Measurements from ENCODE around the gene ACADS. TPM values are rescaled to one million over a fixed set of nuclear protein-coding genes. Genes with fewer than 3 reads are reported as not detected.

The ACADS gene, protein sequence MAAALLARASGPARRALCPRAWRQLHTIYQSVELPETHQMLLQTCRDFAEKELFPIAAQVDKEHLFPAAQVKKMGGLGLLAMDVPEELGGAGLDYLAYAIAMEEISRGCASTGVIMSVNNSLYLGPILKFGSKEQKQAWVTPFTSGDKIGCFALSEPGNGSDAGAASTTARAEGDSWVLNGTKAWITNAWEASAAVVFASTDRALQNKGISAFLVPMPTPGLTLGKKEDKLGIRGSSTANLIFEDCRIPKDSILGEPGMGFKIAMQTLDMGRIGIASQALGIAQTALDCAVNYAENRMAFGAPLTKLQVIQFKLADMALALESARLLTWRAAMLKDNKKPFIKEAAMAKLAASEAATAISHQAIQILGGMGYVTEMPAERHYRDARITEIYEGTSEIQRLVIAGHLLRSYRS
- total RNA-seq (10 to 100 TPM; 15.2 to 22.8 (median 18.6) TPM), polyA plus RNA-seq (10 to 100 TPM; 50.9 to 59.2 TPM)

DNA sequence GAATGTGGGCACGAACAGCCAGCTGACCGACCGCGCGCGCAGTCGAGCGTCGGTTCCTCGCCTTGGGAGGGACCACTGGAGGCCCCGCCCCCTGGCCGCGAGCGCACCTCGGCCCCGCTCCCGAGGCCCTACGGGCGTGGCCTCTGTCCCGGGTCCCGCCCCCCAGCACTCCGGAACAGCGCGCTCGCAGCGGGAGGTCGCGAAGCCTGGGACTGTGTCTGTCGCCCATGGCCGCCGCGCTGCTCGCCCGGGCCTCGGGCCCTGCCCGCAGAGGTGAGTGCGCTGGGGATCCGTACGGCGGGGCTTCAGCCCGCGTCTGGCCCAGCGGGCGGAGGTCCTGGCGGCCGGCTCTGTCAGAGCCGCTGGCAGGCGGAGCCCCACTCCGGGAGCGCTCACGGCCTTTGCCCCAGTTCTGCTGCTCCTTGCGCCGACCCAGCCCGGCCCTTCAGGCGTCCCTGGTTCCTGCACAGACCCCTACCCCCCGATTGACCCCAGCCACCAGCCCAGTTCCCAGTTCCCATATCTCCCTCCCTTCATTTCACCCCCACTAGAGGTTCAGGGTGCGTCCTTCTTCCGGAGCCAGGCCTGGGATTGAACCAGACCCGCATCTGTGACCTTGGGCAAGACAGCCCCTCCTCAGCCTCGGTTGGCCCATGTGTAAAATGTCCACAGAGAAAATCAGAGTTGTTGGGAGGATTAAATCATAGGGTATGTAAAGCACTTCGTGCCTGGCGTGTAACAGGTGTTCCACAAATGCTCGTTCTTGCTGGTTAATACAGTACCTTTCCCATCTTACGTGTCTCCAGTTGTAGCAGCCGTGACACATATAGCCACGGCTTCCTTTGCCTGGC is at the start of gene ACADS:
TSS of gene ACADS (plus strand) at position 168 of the 851 bp plus-strand sequence. CDS start at position 228, 60 bp downstream.
- intact Hi-C loops (cut with DNase I) = no loop called here
- H3K4me1 ChIP-seq = no peaks in the 10 kb centered on the region
- TF ChIP-seq, protein P1, sequence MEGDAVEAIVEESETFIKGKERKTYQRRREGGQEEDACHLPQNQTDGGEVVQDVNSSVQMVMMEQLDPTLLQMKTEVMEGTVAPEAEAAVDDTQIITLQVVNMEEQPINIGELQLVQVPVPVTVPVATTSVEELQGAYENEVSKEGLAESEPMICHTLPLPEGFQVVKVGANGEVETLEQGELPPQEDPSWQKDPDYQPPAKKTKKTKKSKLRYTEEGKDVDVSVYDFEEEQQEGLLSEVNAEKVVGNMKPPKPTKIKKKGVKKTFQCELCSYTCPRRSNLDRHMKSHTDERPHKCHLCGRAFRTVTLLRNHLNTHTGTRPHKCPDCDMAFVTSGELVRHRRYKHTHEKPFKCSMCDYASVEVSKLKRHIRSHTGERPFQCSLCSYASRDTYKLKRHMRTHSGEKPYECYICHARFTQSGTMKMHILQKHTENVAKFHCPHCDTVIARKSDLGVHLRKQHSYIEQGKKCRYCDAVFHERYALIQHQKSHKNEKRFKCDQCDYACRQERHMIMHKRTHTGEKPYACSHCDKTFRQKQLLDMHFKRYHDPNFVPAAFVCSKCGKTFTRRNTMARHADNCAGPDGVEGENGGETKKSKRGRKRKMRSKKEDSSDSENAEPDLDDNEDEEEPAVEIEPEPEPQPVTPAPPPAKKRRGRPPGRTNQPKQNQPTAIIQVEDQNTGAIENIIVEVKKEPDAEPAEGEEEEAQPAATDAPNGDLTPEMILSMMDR (IDR thresholded peaks at IDR 0.05) = no peak
- DNase-seq (peak; percentile 89 to 97 (median 94)), FAIRE-seq (no peak), ATAC-seq (peak; percentile 98 to 99 (median 98))
- no peaks in the 10 kb centered on the region for H3K9me3 ChIP-seq
- H3K36me3 ChIP-seq = peaks cover 0 to 4% (median 0%) of the 10 kb centered on the region in 3 donors
- H3K27ac ChIP-seq = peak within 1 kb of the TSS; percentile 75 to 87 (median 76)
- peak within 1 kb of the TSS; percentile 75 to 82 (median 82) for H3K4me3 ChIP-seq
- 2% methylated on average over 60 to 66 of the region's 66 CpGs for WGBS, 2 donors
- H3K27me3 ChIP-seq = no peaks in the 10 kb centered on the region

DNA sequence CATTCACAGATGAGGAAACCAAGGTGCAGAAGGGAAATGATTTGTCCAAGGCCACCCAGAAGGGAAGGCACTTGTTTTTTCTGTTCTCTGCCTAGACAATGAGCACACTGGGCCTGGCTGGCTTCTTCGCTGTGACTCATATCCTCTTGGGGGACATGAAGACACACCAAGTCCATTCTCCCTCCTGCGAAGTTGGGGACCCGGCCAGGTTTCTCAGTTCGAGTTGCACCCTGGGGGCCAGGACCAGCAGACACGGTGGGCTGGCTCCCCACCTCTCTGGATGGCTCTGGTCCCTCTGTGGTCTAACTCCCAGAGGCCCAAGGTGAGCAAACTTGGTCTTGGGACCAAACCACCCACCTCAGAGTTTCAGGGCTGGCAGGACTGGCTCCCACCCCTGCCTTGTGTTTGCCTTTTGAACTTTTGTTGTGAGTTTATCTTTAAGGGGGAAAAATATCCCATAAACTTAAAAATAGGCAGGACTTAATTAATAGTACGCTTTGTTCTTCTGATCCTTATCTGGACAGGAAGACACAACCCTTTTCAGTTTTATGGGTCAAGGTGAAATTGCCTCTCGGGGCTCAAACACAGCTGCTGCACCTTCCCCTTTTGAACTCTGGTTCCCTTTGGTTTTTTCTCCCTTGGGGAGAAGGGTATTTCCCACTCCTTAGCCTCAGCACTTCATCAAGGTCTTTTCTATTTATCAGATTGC is 47.7 kb upstream of the ACADS start:
- intact Hi-C loops (cut with DNase I) = no loop called here
- WGBS, 2 donors = 54 to 59% methylated on average over 7 of the region's 7 CpGs
- Histone ChIP-seq H3K36me3 (no peaks in the 10 kb centered on the region), H3K4me3 (no peak overlapping the region), H3K9me3 (no peaks in the 10 kb centered on the region), H3K27me3 (no peaks in the 10 kb centered on the region), H3K4me1 (no peaks in the 10 kb centered on the region), H3K27ac (no peak overlapping the region)
- ATAC-seq (peak in 1 of 4 donors; percentile 44), DNase-seq (no peak), FAIRE-seq (no peak)
- TF ChIP-seq, protein P1 (IDR thresholded peaks at IDR 0.05) = no peak

DNA sequence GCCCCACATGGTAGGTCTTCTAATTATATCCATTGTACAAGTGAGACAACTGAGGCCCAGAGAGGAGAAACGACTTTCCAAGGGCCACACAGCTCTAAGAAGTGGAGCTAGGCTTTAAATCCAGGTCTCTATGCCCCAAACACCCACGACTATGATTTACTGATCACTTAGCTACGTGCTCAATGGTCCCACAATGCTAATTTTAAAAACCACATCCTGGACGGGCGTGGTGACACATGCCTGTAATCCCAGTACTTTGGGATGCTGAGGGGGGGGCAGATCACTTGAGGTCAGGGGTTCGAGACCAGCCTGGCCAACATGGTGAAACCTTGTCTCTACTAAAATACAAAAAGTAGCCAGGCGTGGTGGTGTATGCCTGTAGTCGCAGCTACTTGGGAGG is 47.1 kb upstream of the ACADS start:
- H3K27me3 ChIP-seq = no peaks in the 10 kb centered on the region
- H3K4me1 ChIP-seq = no peaks in the 10 kb centered on the region
- ATAC-seq = no peak
- no peak overlapping the region for H3K27ac ChIP-seq
- TF ChIP-seq, protein P1 (IDR thresholded peaks at IDR 0.05) = no peak
- H3K9me3 ChIP-seq = no peaks in the 10 kb centered on the region
- DNase-seq = no peak
- intact Hi-C loops (cut with DNase I) = no loop called here
- FAIRE-seq = no peak
- no peaks in the 10 kb centered on the region for H3K36me3 ChIP-seq
- WGBS, 2 donors = 75 to 77% methylated on average over 8 of the region's 8 CpGs
- H3K4me3 ChIP-seq = no peak overlapping the region

DNA sequence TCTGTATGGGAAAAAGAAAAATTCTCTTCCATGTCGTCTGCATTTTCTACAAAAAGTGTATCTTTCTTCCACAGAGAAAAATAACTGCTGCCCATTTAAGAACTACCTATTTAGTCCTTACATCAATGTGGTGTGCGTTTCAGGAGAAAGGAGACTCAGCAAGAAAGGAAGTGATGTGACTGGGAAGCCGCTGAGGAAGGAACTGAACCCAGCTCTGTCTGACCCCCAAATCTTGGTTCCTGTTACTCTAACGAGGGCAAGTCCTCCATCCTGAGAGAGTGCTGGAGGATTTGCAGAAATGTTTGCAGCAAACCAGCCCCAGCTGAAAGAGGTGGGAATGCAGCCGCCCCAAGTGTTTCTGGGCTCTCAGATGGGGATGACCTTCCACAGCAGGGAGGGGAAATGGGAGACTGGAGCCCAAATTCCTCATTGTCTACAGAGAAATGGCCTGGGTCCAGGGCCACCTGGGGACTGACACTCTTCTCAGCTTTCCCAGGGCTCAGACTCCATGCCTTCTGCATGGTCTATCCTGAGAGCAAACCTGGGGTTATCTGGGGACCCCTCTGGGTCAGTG is 45.4 kb upstream of the ACADS start:
- intact Hi-C loops (cut with DNase I) = no loop called here
- H3K4me1 ChIP-seq = no peaks in the 10 kb centered on the region
- no peaks in the 10 kb centered on the region for H3K9me3 ChIP-seq
- DNase-seq = no peak
- no peak overlapping the region for H3K27ac ChIP-seq
- no peak overlapping the region for H3K4me3 ChIP-seq
- ATAC-seq = no peak
- H3K27me3 ChIP-seq = no peaks in the 10 kb centered on the region
- FAIRE-seq = no peak
- TF ChIP-seq, protein P1 (IDR thresholded peaks at IDR 0.05) = no peak
- WGBS, 2 donors = 67% methylated on average over 5 of the region's 5 CpGs
- H3K36me3 ChIP-seq = no peaks in the 10 kb centered on the region

Data from pancreas (tissue), 10 donors.